ENCODE data around the gene DGLUCY.
"Not testable (repeated sequence)": the region's sequence is repeated elsewhere in the genome, so short reads cannot be mapped to it uniquely, and the experiment has no call there.

The DGLUCY gene

DNA sequence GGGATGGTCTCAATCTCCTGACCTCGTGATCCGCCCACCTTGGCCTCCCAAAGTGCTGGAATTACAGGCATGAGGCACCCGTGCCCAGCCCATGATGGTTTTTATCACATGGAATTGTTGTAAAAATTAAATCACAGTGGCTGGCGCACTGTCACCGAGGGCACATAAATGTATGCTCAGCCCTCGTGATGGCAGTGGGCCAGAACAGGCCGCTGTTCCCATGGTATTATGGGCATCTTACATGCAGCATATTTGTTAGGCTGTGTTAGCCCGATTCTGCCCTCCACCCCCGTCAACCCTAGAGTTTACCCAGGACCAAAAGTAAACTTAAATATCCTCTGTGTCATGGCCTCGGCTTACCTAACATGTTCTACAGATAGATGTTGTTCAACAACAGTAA lies 82.0 kb downstream of the DGLUCY start:
- no peak overlapping the region for H3K4me3 ChIP-seq (ENCODE audit: low read depth, low read length)
- no peak for TF ChIP-seq CTCF (IDR thresholded peaks at IDR 0.05; ENCODE audit: borderline replicate concordance, insufficient read depth, low read depth, low read length)

GRCh38 chr14:91197631-91198030 lies 83.8 kb downstream of the DGLUCY start:
- H3K4me3 ChIP-seq (ENCODE audit: low read depth, low read length) = no peak overlapping the region
- no peak for TF ChIP-seq CTCF (IDR thresholded peaks at IDR 0.05; ENCODE audit: borderline replicate concordance, insufficient read depth, low read depth, low read length)

GRCh38 chr14:91200802-91201201 lies 86.9 kb downstream of the DGLUCY start:
- H3K4me3 ChIP-seq (ENCODE audit: low read depth, low read length) = not testable (repeated sequence)

DNA sequence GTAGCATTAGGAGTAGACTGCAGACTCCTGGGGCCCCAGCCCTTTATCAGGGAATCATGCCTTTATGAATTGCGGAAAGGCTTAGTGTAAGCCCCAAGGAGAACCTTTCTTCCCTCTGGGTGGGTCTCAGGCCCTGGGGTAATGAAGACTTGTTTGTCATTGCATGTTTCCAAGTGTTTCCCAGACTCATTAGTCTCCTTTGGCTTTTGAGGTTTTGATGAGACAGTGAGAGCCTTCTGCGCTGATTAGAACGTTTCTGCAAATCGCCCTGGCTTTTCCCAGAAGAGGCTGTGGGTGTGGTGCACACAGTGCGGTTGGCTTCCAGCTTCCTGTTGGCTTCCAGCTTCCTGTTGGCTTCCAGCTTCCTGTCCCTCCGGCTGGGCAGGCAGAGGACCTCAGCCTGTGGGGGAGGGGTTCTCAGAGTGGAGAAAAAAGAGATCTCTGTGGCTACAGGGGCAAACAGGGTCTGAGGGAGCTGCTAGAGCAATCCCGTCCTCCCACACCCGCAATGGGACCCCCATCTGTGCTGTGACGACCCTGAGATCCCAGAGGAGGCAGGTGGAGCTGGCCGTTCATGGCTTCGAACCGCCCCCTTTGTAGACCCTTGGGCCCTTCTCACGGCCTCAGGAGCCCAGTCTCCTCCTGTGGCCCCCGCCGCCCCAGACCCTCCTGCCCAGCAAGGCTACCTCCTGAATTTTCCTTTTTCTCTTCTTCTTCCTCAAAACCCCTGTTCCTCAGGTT lies 88.5 kb downstream of the DGLUCY start:
- no peak for TF ChIP-seq CTCF (IDR thresholded peaks at IDR 0.05; ENCODE audit: borderline replicate concordance, insufficient read depth, low read depth, low read length)
- no peak overlapping the region for H3K4me3 ChIP-seq (ENCODE audit: low read depth, low read length)

- TF ChIP-seq CTCF (IDR thresholded peaks at IDR 0.05; ENCODE audit: borderline replicate concordance, insufficient read depth, low read depth, low read length) = no peak
- H3K4me3 ChIP-seq (ENCODE audit: low read depth, low read length) = no peak overlapping the region
Measured at GRCh38 chr14:91204657-91205056, 90.8 kb downstream of the DGLUCY start.

DNA sequence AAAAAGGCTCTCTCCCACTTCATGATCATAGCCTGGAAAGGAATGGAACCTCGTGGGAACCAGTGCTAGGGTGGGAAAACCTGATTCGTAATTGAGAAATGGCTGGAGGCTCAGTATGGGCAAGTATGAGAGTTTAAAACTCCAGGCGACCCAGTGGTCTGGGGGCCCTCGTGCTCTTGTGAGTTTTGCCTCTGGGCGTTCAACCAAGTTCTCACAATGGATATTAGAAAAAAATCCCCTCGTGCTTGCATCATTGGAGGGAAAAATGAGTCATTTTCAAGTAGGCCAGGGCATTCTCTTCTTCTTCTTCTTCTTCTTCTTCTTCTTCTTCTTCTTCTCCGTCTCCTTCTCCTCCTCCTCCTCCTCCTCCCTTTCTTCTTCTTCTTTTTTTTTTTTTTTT lies 91.6 kb downstream of the DGLUCY start:
- TF ChIP-seq CTCF (IDR thresholded peaks at IDR 0.05; ENCODE audit: borderline replicate concordance, insufficient read depth, low read depth, low read length) = no peak
- no peak overlapping the region for H3K4me3 ChIP-seq (ENCODE audit: low read depth, low read length)

DNA sequence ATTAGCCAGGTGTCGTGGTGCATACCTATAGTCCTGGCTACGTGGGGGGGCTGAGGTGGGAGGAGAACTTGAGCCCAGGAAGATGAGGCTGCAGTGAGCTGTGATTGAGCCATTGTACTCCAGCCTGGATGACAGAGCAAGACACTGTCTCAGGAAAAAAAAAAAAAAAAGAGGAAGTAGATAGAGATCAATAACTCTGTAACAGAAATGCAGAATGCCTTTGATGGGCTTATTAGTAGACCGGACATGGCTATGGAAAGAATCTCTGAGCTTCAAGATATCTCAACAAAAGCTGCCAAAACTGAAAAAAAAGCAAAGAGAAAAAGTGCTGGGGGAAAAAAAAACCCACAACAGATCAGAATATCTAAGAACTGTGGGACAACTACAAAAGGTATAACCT lies 93.1 kb downstream of the DGLUCY start:
- no peak for TF ChIP-seq CTCF (IDR thresholded peaks at IDR 0.05; ENCODE audit: borderline replicate concordance, insufficient read depth, low read depth, low read length)
- H3K4me3 ChIP-seq (ENCODE audit: low read depth, low read length) = no peak overlapping the region

All from GM12875 (cell line).